Loucy (cell line): ENCODE results near the gene MPG.

Source experiments
- H2AFZ ChIP-seq: fragments of 200-600 bp; sonication (generic); 2 replicates; pipeline ENCODE4 v1.6.0; 2016; ENCODE audit warnings: antibody characterized with exemption, mild to moderate bottlenecking, low read length, moderate library complexity
- H3F3A ChIP-seq: fragments of 200-600 bp; 2 replicates; pipeline ENCODE4 v1.6.0; 2016; ENCODE audit warnings: antibody characterized with exemption, low read depth, mild to moderate bottlenecking
- H3K27me3 ChIP-seq: fragments of 200-600 bp; sonication (generic); 2 replicates; pipeline ENCODE4 v1.6.1; 2014; ENCODE audit warnings: low read length, mild to moderate bottlenecking; ENCODE audit not compliant: insufficient read depth, poor library complexity, severe bottlenecking
- H3K36me3 ChIP-seq: fragments of 200-600 bp; sonication (generic); 2 replicates; pipeline ENCODE4 v1.6.1; 2016; ENCODE audit warnings: low read length; ENCODE audit not compliant: insufficient read depth
- H3K4me1 ChIP-seq: fragments of 200-600 bp; sonication (generic); 2 replicates; pipeline ENCODE4 v1.5.1; 2014; ENCODE audit warnings: low read length, mild to moderate bottlenecking; ENCODE audit not compliant: insufficient read depth, poor library complexity, severe bottlenecking
- H3K4me2 ChIP-seq: fragments of 200-600 bp; sonication (generic); 2 replicates; pipeline ENCODE4 v1.6.0; 2014; ENCODE audit warnings: antibody characterized with exemption, low read length, low read depth, mild to moderate bottlenecking; ENCODE audit not compliant: poor library complexity, severe bottlenecking
- H3K4me3 ChIP-seq: fragments of 200-600 bp; sonication (generic); 2 replicates; pipeline ENCODE4 v1.5.1; 2014; ENCODE audit warnings: low read length, mild to moderate bottlenecking, mixed read lengths; ENCODE audit not compliant: poor library complexity, severe bottlenecking
- H3K79me2 ChIP-seq: fragments of 200-600 bp; sonication (generic); 2 replicates; pipeline ENCODE4 v1.6.1; 2014; ENCODE audit warnings: low read length; ENCODE audit not compliant: insufficient read depth
- H3K9ac ChIP-seq: fragments of 200-600 bp; sonication (generic); 2 replicates; pipeline ENCODE4 v1.6.0; 2014; ENCODE audit warnings: mild to moderate bottlenecking, low read depth, low read length, moderate library complexity; ENCODE audit not compliant: poor library complexity, severe bottlenecking
- H3K9me2 ChIP-seq: fragments of 200-600 bp; sonication (generic); replicated peaks from 2 replicates; pipeline ENCODE4 v1.6.1; 2016; ENCODE audit warnings: low read depth, low read length, mixed read lengths
- H3K9me3 ChIP-seq: fragments of 200-600 bp; sonication (generic); 2 replicates; pipeline ENCODE4 v1.6.1; 2014; ENCODE audit warnings: mild to moderate bottlenecking, antibody characterized with exemption, low read length, low read depth; ENCODE audit not compliant: insufficient read depth
- H4K20me1 ChIP-seq: fragments of 200-600 bp; sonication (generic); 2 replicates; pipeline ENCODE4 v1.6.0; 2014; ENCODE audit warnings: antibody characterized with exemption, low read length, mild to moderate bottlenecking; ENCODE audit not compliant: insufficient read depth, poor library complexity, severe bottlenecking
- CTCF ChIP-seq: fragments of 200-600 bp; sonication (generic); conservative IDR thresholded peaks from 2 replicates; pipeline ENCODE4 v1.5.1; 2014; ENCODE audit warnings: mild to moderate bottlenecking, antibody characterized with exemption, low read length
- EZH2phosphoT487 ChIP-seq: fragments of 200-600 bp; IDR thresholded peaks from 2 replicates; pipeline ENCODE4 v1.6.1; 2018; ENCODE audit warnings: antibody characterized with exemption, mild to moderate bottlenecking, moderate library complexity, borderline replicate concordance

MPG gene

GRCh38 chr16:97822-98221, 19.8 kb downstream of the MPG start:
- H3K36me3 ChIP-seq, result no peaks in the 10 kb centered on the region
- H2AFZ ChIP-seq, result no peak overlapping the region
- TF ChIP-seq CTCF (no peak), EZH2phosphoT487 (no peak)
- H3K27me3 ChIP-seq, result no peaks in the 10 kb centered on the region
- H3K9ac ChIP-seq, result no peak overlapping the region
- no peak overlapping the region for H3K4me3 ChIP-seq
- peaks cover 7% of the 10 kb centered on the region for H3K4me1 ChIP-seq
- no peak overlapping the region for H3K4me2 ChIP-seq
- H4K20me1 ChIP-seq, result no peaks in the 10 kb centered on the region
- H3K79me2 ChIP-seq, result no peaks in the 10 kb centered on the region
- no peaks in the 10 kb centered on the region for H3K9me2 ChIP-seq
- H3K9me3 ChIP-seq, result no peaks in the 10 kb centered on the region
- no peaks in the 10 kb centered on the region for H3F3A ChIP-seq

GRCh38 chr16:100989-101388, 23.0 kb downstream of the MPG start:
- Histone ChIP-seq H3K4me1 (peaks cover 7% of the 10 kb centered on the region), H3K36me3 (no peaks in the 10 kb centered on the region)

GRCh38 chr16:101586-101985, 23.6 kb downstream of the MPG start:
- no peaks in the 10 kb centered on the region for H4K20me1 ChIP-seq
- H3K4me2 ChIP-seq, result no peak overlapping the region
- H3K4me1 ChIP-seq, result peaks cover 2% of the 10 kb centered on the region
- no peak for TF ChIP-seq EZH2phosphoT487
- TF ChIP-seq CTCF, result no peak
- H3K36me3 ChIP-seq, result no peaks in the 10 kb centered on the region
- no peak overlapping the region for H2AFZ ChIP-seq
- H3K9me2 ChIP-seq, result no peaks in the 10 kb centered on the region
- no peaks in the 10 kb centered on the region for H3F3A ChIP-seq
- no peaks in the 10 kb centered on the region for H3K79me2 ChIP-seq
- no peaks in the 10 kb centered on the region for H3K9me3 ChIP-seq
- no peak overlapping the region for H3K4me3 ChIP-seq
- no peaks in the 10 kb centered on the region for H3K27me3 ChIP-seq
- H3K9ac ChIP-seq, result no peak overlapping the region

More at GRCh38 chr16:100989-101388, 23.0 kb downstream of the MPG start:
- Histone ChIP-seq H3K27me3 (no peaks in the 10 kb centered on the region), H3K9me2 (no peaks in the 10 kb centered on the region), H3K4me2 (no peak overlapping the region), H3K9me3 (no peaks in the 10 kb centered on the region), H3F3A (no peaks in the 10 kb centered on the region), H2AFZ (no peak overlapping the region), H3K79me2 (no peaks in the 10 kb centered on the region), H3K9ac (no peak overlapping the region), H4K20me1 (no peaks in the 10 kb centered on the region), H3K4me3 (no peak overlapping the region)
- TF ChIP-seq EZH2phosphoT487 (no peak), CTCF (no peak)
